ENCODE results near the gene OR52E4.

OR52E4 gene

GRCh38 chr11:5929571-5930368, 49.3 kb downstream of the OR52E4 start:
- DNase-seq: no peak

GRCh38 chr11:5930614-5931013, 50.2 kb downstream of the OR52E4 start:
- no peak for DNase-seq

GRCh38 chr11:5931061-5931460, 50.6 kb downstream of the OR52E4 start:
- DNase-seq: no peak

GRCh38 chr11:5932671-5933070, 52.2 kb downstream of the OR52E4 start:
- no peak for DNase-seq

GRCh38 chr11:5933116-5933515, 52.7 kb downstream of the OR52E4 start:
- DNase-seq: no peak
